Panc1 (cell line): ENCODE results near the gene ATP11A. TPM values are rescaled to one million over a fixed set of nuclear protein-coding genes. Genes with fewer than 3 reads are reported as not detected.
A peak's percentile ranks its signal among the peaks of the same experiment; 100 is the strongest.

Experiments used
- ATAC-seq: fragments of 200-7000 bp; cut with Tn5 transposase; 2 replicates; pipeline ENCODE4 v1.9.1; 2020; ENCODE audit warnings: mild to moderate bottlenecking, moderate library complexity
- BruUV-seq: library from RNA; stranded (reverse); fragments of 400-500 nt; replicated peaks from 2 replicates; lab custom pipeline; 2021; lab: Mats Ljungman, UMichigan
- CTCF ChIA-PET: fragments of 300-600 bp; sonication (Branson Sonifier 250); formaldehyde crosslinking; loops from one replicate; lab custom pipeline; 2022; ENCODE audit warnings: antibody characterized with exemption; lab: Charles Lee
- POLR2A ChIA-PET: fragments of 300-600 bp; sonication (Branson Sonifier 250); formaldehyde crosslinking; loops from one replicate; lab custom pipeline; 2022; ENCODE audit warnings: antibody characterized with exemption; lab: Charles Lee
- DNase-seq: peaks from one replicate; pipeline ENCODE4 v3.0.0-alpha.2; 2010; ENCODE audit warnings: low read depth, low spot score
- H3K27ac ChIP-seq: 2 replicates; pipeline ENCODE4 v1.5.1; 2011; ENCODE audit warnings: mild to moderate bottlenecking, low read length, inconsistent platforms
- H3K27me3 ChIP-seq: fragments of 200-500 bp; sonication (Bioruptor generic); 2 replicates; pipeline ENCODE4 v1.6.0; 2014; ENCODE audit warnings: low read length, inconsistent platforms; ENCODE audit not compliant: control insufficient read depth, insufficient read depth
- H3K36me3 ChIP-seq: fragments of 200-500 bp; sonication (Bioruptor generic); 2 replicates; pipeline ENCODE4 v1.5.1; 2014; ENCODE audit warnings: inconsistent platforms, mild to moderate bottlenecking, low read length, moderate library complexity; ENCODE audit not compliant: control insufficient read depth, insufficient read depth
- H3K4me1 ChIP-seq: 2 replicates; pipeline ENCODE4 v1.5.1; 2011; ENCODE audit warnings: inconsistent platforms, mild to moderate bottlenecking, low read length, moderate library complexity; ENCODE audit not compliant: control insufficient read depth, insufficient read depth
- H3K4me3 ChIP-seq, 2 experiments: 2 replicates each; pipeline ENCODE4 v1.5.1; 2011 to 2012; ENCODE audit warnings: low read depth in 2 of 2, low read length in 2 of 2, mild to moderate bottlenecking in 2 of 2, inconsistent platforms in 1 of 2, moderate library complexity in 1 of 2
- H3K9me3 ChIP-seq: fragments of 200-500 bp; sonication (Bioruptor generic); 2 replicates; pipeline ENCODE4 v1.5.1; 2014; ENCODE audit warnings: low read depth, mild to moderate bottlenecking, inconsistent platforms, low read length, moderate library complexity; ENCODE audit not compliant: control insufficient read depth, insufficient read depth
- CTCF ChIP-seq: fragments of 450-650 bp; IDR thresholded peaks from 2 replicates; pipeline ENCODE4 v1.5.1; 2017; ENCODE audit warnings: mild to moderate bottlenecking
- POLR2AphosphoS5 ChIP-seq: IDR thresholded peaks from 2 replicates; pipeline ENCODE4 v1.6.1; 2012; ENCODE audit warnings: mild to moderate bottlenecking, low read depth, low read length, moderate library complexity
- SIN3A ChIP-seq: IDR thresholded peaks from 2 replicates; pipeline ENCODE4 v1.6.1; 2012; ENCODE audit warnings: low read depth, mild to moderate bottlenecking, low read length, moderate library complexity, borderline replicate concordance; ENCODE audit not compliant: insufficient read depth
- TCF7L2 ChIP-seq: IDR thresholded peaks from 2 replicates; pipeline ENCODE4 v1.6.1; 2011; ENCODE audit warnings: mild to moderate bottlenecking, low read depth, low read length, inconsistent platforms
- in situ Hi-C: cut with HindIII; loops from 2 replicates; pipeline ENCODE4 v1.10.0; 2016; ENCODE audit warnings: low sequenced_read_pairs, low pct_unique_long_range_greater_than_20kb
- intact Hi-C: fragments of 100-400 bp; cut with micrococcal nuclease; formaldehyde crosslinking; loops from one replicate; pipeline ENCODE4 v1.10.0; 2022; ENCODE audit not compliant: unreplicated experiment
- total RNA-seq: library from RNA; stranded (reverse); gene quantifications from one replicate; pipeline ENCODE4 v1.2.1, GENCODE V29; 2021; ENCODE audit not compliant: unreplicated experiment
- TF ChIP-seq, protein P1 (sequence below), 2 experiments: IDR thresholded peaks; 2 replicates each; pipeline ENCODE4 v1.6.1; 2011 to 2012; ENCODE audit warnings: low read depth in 2 of 2, control low read depth in 1 of 2, low read length in 1 of 2, mild to moderate bottlenecking in 1 of 2, moderate library complexity in 1 of 2; ENCODE audit not compliant: insufficient read depth in 1 of 2

Gene ATP11A
- total RNA-seq, 1 experiment from 2014 or later: 85.8 TPM

GRCh38 chr13:112760931-112761330, 71.1 kb downstream of the ATP11A start:
- intact Hi-C loops (no loop called here), in situ Hi-C loops (no loop called here)
- ChIA-PET CTCF (no interaction called here), POLR2A (no interaction called here)
- Histone ChIP-seq H3K9me3 (no peaks in the 10 kb centered on the region), H3K4me3 (peak overlapping the region in 1 of 2 experiments; percentile 24; a peak in 2 of 4 replicates), H3K27ac (no peak overlapping the region), H3K36me3 (no peaks in the 10 kb centered on the region), H3K4me1 (peaks cover 29% of the 10 kb centered on the region), H3K27me3 (no peaks in the 10 kb centered on the region)
- TF ChIP-seq POLR2AphosphoS5 (no peak), TCF7L2 (no peak), SIN3A (no peak), CTCF (no peak)
- TF ChIP-seq, protein P1, sequence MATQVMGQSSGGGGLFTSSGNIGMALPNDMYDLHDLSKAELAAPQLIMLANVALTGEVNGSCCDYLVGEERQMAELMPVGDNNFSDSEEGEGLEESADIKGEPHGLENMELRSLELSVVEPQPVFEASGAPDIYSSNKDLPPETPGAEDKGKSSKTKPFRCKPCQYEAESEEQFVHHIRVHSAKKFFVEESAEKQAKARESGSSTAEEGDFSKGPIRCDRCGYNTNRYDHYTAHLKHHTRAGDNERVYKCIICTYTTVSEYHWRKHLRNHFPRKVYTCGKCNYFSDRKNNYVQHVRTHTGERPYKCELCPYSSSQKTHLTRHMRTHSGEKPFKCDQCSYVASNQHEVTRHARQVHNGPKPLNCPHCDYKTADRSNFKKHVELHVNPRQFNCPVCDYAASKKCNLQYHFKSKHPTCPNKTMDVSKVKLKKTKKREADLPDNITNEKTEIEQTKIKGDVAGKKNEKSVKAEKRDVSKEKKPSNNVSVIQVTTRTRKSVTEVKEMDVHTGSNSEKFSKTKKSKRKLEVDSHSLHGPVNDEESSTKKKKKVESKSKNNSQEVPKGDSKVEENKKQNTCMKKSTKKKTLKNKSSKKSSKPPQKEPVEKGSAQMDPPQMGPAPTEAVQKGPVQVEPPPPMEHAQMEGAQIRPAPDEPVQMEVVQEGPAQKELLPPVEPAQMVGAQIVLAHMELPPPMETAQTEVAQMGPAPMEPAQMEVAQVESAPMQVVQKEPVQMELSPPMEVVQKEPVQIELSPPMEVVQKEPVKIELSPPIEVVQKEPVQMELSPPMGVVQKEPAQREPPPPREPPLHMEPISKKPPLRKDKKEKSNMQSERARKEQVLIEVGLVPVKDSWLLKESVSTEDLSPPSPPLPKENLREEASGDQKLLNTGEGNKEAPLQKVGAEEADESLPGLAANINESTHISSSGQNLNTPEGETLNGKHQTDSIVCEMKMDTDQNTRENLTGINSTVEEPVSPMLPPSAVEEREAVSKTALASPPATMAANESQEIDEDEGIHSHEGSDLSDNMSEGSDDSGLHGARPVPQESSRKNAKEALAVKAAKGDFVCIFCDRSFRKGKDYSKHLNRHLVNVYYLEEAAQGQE (IDR thresholded peaks at IDR 0.05; ENCODE audit: insufficient read depth in 1 of 2, low read depth in 2 of 2, low read length in 1 of 2): no peak
- DNase-seq (no peak), ATAC-seq (peak; percentile 40; the same call in 1 of the 2 replicates)
- BruUV-seq: no TSS peak

GRCh38 chr13:112761701-112762689, 72.2 kb downstream of the ATP11A start:
- Histone ChIP-seq H3K4me1 (peaks cover 27% of the 10 kb centered on the region), H3K4me3 (no peak overlapping the region), H3K9me3 (no peaks in the 10 kb centered on the region), H3K27ac (no peak overlapping the region; the same call in 1 of the 2 replicates), H3K27me3 (no peaks in the 10 kb centered on the region), H3K36me3 (no peaks in the 10 kb centered on the region)
- no peak for DNase-seq
- BruUV-seq: no TSS peak
- CTCF ChIA-PET: no interaction called here
- ATAC-seq: no peak
- in situ Hi-C loops: no loop called here
- TF ChIP-seq, protein P1 (IDR thresholded peaks at IDR 0.05; ENCODE audit: insufficient read depth in 1 of 2, low read depth in 2 of 2, low read length in 1 of 2): no peak
- TF ChIP-seq SIN3A: no peak
- TF ChIP-seq TCF7L2: no peak
- no peak for TF ChIP-seq POLR2AphosphoS5
- POLR2A ChIA-PET: no interaction called here
- intact Hi-C loops: no loop called here
